GM21737 (cell line): ENCODE measurements around the gene PHLDA3.
"Not testable (repeated sequence)": the region's sequence is repeated elsewhere in the genome, so short reads cannot be mapped to it uniquely, and the experiment has no call there.

Source experiments
- ATAC-seq: cut with Tn5 transposase; IDR thresholded peaks from one replicate; pipeline ENCODE4 v1.9.1; 2021; ENCODE audit warnings: mild to moderate bottlenecking, moderate library complexity; ENCODE audit not compliant: unreplicated experiment

Gene PHLDA3

GRCh38 chr1:201488830-201489589, 20.0 kb upstream of the PHLDA3 start:
- ATAC-seq, result no peak

- ATAC-seq, result no peak
Observed at GRCh38 chr1:201487742-201488141, 18.8 kb upstream of the PHLDA3 start.

- no peak for ATAC-seq
Observed at GRCh38 chr1:201486187-201486586, 17.2 kb upstream of the PHLDA3 start.

- no peak for ATAC-seq
Observed at GRCh38 chr1:201485184-201485774, 16.3 kb upstream of the PHLDA3 start.

- no peak for ATAC-seq
Observed at GRCh38 chr1:201483373-201483949, 14.5 kb upstream of the PHLDA3 start.

GRCh38 chr1:201482755-201483154, 13.8 kb upstream of the PHLDA3 start:
- no peak for ATAC-seq

GRCh38 chr1:201481761-201482493, 12.9 kb upstream of the PHLDA3 start:
- ATAC-seq, result peak; percentile 53

GRCh38 chr1:201481004-201481380, 12.0 kb upstream of the PHLDA3 start:
- no peak for ATAC-seq

- ATAC-seq, result peak; percentile 55
Observed at GRCh38 chr1:201480231-201481003, 11.4 kb upstream of the PHLDA3 start.

- ATAC-seq, result no peak
Observed at GRCh38 chr1:201479201-201479730, 10.3 kb upstream of the PHLDA3 start.

- not testable (repeated sequence) for ATAC-seq
Observed at GRCh38 chr1:201478666-201479065, 9.7 kb upstream of the PHLDA3 start.

GRCh38 chr1:201476670-201477344, 7.8 kb upstream of the PHLDA3 start:
- no peak for ATAC-seq

GRCh38 chr1:201475915-201476669, 7.1 kb upstream of the PHLDA3 start:
- no peak for ATAC-seq

GRCh38 chr1:201475130-201475529, 6.1 kb upstream of the PHLDA3 start:
- ATAC-seq, result no peak

GRCh38 chr1:201473296-201473695, 4.3 kb upstream of the PHLDA3 start:
- ATAC-seq, result no peak

GRCh38 chr1:201472321-201472720, 3.3 kb upstream of the PHLDA3 start:
- not testable (repeated sequence) for ATAC-seq

GRCh38 chr1:201471772-201472171, 2.8 kb upstream of the PHLDA3 start:
- no peak for ATAC-seq

GRCh38 chr1:201470581-201470980, 1.6 kb upstream of the PHLDA3 start:
- no peak for ATAC-seq

- no peak for ATAC-seq
Observed at GRCh38 chr1:201469645-201470074, 672 bp upstream of the PHLDA3 start.
